ENCODE data around the gene STAG1.
"Not testable (repeated sequence)": the region's sequence is repeated elsewhere in the genome, so short reads cannot be mapped to it uniquely, and the experiment has no call there.

Gene STAG1

DNA sequence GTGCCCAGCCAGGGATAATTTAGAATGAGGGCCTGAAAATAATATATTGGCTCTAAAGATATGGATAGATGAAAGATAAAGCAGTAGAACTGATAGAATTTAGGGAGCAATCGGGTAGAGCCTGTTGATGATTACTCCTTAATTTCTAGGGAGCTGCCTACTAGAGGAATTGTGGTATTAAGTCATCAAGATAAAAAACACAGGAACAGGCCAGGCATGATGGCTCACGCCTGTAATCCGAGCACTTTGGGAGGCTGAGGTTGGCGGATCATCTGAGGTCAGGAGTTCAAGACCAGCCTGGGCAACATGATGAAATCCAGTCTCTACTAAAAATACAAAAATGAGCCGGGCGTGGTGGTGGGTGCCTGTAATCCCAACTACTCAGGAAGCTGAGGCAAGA is 371.6 kb downstream of the STAG1 start:
- DNase-seq: no peak

DNA sequence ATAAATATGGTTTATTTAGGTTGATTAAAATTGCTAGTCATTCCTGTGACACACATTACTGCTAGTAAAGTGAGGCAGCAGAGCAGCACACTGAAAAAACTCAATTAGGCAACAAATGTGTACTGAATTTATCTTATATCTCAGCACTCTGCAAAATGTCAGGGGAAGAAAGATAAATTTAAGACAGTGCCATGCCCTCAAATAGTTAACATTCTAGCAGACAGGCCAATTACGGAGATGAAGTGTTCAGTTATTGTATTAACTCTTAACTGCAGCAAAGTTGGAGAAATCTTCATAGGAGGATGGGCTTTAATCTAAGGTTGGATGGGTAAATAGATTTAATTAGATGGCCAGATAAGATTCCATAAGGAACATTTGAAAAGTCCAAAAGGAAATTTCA is 374.2 kb downstream of the STAG1 start:
- DNase-seq: no peak

DNA sequence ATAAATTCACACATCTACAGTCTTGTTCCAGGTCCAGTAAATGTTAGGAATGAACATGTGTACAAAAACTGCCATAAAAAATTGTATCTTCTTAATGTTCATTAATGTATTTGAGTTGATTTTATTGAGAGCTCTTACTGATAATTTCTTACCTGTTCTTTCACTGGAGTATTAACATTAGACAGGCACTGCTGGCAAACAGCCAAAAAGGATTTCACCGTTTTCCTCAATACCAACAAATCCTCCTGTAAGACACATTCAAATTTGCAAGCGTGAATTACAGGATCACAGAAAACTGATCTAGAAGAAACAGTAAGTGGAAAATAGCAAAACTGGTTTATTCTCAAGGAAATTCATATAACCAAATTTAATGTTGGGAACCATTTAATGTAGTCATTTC is 374.7 kb downstream of the STAG1 start:
- DNase-seq: no peak

DNA sequence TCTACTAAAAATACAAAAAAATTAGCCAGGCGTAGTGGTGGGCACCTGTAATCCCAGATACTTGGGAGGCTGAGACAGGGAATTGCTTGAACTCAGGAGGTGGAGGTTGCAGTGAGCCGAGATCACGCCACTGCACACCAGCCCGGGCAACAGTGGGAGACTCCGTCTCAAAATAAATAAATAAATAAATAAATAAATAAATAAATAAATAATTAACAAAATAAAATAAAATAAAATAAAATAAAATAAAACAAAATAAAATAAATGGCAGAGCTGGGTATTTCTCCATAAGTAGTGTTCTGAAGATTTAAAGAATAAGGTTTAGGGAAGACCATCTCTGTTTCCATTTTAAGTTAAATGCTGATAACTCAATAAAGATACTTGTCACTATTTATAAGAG is 376.4 kb downstream of the STAG1 start:
- DNase-seq: not testable (repeated sequence)

DNA sequence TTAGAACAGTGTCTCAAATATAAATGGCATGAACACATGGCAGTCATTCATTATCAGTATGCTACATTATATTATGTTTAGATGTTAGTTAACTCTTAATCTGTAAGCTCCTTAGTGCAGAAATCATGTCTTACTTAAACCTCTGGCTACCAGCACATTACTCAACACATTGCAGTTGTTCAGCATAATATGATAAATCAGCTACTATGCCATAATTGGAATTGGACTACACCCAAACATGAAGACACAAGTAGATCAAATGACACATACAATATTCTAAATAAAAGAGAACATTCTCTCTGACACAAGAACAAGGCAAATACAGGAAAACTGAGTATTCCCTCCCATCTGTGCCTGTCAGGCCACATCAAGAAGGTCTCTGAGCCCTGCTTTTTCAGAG is 385.9 kb downstream of the STAG1 start:
- DNase-seq: no peak

DNA sequence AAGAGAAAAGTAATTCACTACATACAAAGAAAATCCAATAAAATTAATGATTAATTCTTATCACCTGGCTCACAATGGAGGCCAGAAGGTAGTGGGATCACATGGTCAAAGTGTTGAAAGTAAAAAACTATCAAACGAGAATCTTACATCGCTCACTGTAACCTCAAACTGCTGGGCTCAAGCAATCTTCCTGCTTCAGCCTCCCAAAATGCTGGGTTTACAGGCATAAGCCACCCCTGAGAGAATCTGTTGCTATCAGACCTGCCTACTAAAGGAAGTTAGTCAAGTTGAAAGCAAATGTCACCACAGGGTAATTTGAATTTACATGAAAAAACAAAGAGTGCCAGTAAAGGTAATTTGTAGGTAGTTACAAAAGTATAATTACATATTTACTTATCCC is 398.7 kb downstream of the STAG1 start:
- no peak for DNase-seq

DNA sequence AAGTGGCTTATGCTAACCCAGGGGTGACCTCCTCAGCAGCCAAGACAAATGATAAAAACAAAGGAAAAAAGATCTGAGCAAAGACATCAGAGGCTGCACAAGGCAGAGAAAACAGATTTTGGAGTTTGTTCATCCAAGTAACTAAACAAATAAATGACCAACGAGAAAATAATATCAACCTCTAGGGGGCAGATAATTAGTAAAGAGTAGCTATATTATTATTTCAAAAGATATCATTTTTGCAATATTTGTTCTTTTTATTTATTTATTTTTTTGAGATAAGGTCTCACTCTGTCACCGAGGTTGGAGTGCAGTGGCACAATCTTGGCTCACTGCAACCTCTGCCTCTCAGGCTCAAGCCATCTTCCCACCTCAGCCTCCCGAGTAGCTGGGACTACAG is 400.3 kb downstream of the STAG1 start:
- DNase-seq: no peak

DNA sequence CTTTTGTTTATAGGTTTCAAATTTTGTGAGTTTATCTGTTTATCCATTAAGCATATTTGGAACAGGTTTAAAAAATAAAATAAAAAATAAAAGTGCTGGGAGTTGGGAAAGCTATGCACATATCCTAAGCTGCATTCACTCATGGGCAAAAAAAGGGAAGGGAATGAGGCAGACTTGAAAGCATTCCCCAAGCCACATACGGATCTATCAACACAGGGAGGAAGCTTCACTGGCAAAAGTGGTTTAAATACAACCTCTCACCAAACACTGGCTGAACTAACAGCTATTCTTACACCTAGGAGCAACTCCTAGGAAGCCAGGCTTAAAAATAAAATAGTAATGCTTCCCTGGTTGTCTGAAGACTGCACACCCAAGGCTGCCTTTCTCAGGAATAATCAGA is 400.8 kb downstream of the STAG1 start:
- no peak for DNase-seq

DNA sequence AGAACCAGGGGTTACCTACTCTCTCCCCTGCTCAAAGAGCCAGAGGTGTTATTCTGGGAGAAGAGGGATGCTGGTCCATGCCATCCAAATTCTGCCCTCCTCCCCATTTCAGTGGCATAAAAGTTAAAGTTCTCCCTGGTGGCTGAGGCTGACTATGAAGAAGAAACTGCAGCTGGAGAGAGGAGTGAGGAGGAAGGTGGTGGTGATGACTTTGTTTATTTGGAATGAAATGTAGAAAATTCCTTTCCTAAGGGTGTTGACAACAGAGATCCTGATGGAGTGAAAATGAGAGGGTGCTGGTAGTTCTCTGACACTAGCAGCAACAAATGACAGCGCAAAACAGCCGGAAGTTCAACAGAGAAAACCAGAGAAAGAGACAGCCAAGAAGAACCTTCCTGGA is 401.6 kb downstream of the STAG1 start:
- DNase-seq: no peak

DNA sequence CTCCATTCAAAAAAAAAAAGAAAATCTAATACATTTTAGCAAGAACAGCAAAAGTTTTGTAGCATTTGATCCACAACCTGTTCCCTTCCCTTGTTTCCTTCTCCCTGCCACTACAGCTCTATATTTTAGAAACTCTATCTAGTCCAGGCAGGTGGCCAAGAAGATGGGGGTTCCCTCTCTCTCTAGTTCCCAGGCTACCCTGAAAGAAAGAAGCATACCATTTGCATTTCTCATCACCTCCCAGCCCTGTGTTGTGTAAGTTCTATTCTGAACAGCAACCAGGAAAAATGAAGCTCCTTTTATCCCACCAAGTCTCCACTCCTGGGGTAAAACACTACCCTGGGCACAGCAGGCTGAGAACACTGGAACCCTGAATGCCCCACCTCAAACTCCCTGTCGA is 402.0 kb downstream of the STAG1 start:
- no peak for DNase-seq

DNA sequence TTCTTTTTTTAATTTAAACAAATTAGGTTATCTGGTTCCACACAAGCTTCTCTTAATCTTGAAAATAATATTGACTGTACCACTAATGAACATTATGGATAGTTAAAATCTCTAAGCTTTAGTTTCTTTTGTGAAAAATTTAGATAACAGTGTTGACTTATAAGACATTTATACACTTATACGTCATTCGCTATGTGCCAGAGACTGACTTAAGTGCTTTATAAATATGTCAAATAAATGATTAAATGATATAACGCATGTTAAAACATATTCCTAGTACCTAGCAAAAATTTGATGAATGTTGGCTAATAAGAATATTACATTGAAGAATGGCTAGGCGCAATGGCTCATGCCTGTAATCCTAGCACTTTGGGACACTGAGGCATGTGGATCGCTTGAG is 405.7 kb downstream of the STAG1 start:
- DNase-seq: no peak

DNA sequence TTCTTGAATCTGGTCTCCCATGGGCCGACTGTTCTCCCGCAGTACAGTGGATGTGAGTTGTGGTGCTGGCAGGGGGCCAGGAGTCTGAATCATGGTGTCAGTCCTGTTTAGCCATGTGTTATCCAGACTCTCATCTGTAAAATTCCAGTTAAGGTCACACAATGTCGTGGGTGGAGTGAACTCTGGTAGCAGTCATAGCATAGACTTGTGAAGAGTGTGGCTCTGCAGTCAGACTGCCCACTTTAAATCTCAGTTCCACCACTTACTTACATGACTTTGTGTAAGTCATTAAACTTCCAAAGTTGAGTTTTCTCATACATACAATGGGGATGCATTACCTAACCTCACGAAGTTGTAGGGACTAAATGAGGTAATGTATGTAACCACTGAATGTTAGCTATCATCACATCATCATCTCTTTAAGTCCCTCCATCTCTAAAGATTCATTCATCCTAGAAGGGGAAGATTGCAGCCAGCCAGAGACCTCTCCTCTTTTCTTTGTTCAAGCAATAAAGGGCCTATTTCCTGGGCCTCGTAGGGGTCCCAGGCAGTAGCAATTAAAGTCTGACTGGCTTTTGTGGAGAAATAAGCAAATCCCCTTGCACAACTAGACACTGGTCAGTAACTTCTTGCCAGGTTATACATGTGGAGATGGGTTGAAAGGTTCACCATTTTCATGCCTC is 408.2 kb downstream of the STAG1 start:
- DNase-seq: peak; percentile 17

DNA sequence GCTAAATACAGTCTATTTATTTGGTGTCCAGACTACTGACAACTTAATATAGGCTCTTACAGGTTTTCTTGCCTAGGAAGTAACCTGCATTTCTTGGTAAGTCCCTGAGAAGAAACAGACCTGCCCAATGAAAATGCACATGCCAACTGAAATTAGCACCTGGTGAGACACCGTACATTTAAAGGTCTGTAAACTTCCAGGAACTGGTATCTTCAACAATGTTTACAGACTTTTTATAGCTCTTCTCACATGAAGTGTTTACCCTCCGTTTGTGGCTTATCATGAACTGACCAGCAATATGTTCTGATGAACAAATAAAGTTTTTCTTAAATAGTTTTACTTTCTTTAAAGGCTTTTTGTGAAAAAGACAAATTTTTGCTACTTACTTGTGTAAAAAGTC is 408.7 kb downstream of the STAG1 start:
- peak; percentile 12 for DNase-seq

DNA sequence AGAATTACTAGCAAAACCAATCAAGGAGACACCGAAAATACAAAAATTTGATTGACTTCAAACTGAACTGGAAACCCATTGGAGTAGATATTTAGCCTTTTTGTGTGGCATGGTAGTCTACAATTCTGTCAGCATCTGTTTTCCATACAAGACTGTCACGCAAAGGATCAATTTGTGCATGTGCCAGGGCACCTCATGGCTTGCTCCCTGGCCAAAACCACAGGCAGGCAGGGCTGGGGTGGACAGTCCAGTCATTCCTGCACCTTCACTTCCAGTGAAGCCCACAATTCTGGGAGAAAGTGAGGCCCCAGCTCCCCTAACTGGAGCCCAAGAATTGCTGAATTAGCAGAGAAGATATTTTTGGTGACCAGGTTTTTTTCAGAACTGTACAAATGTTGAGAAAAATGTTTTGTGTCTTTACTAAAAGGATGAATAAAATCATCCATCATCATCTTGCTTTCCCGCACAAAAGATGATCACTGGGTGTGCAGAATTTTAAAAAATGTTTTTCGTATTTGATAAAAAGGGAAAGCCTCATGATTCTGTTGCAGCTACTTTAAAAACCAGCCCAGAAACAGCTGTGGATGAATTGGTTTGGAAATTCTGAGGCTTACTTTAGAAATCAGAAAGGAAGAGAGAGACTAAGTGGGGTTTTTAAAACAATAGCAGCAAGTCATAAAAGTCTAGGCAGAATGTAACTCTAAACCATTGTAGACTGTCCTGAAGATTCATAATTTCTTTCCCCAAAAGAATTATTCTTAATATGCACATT is 415.7 kb downstream of the STAG1 start:
- DNase-seq: no peak

DNA sequence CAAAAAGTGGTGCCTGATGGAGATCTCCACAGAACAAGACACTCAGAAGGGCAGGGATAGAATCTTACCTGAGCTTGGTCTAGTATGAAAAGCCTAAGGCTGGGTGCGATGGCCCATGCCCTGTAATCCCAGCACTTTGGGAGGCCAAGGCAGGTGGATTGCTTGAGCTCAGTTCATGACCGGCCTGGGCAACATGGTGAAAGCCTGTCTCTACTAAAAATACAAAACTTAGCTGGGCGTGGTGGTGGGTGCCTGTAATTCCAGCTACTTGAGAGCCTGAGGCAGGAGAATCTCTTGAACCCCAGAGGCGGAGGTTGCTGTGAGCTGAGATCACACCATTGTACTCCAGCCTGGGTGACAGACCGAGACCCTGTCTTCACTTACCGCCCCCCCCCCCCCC is 417.5 kb downstream of the STAG1 start:
- not testable (repeated sequence) for DNase-seq

DNA sequence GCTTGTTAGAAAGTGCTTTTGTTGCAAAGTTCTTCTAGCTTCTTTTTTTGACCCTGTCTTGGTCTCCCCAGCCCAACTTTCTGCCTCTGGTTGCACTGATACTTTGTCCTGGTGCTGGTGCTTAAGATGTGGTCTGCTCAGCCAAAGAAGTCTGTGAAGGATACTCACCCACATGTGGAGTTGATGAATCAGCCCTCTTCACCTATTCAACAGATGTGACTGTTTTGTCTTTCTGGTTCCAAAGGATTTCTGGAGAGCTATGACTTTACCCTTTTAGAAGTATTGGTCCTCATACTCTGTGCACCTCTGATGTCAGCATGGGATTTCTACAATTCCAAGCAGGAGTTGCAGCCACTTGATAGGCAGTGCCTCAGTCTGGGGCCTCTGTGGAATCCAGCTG is 418.0 kb downstream of the STAG1 start:
- DNase-seq: no peak

DNA sequence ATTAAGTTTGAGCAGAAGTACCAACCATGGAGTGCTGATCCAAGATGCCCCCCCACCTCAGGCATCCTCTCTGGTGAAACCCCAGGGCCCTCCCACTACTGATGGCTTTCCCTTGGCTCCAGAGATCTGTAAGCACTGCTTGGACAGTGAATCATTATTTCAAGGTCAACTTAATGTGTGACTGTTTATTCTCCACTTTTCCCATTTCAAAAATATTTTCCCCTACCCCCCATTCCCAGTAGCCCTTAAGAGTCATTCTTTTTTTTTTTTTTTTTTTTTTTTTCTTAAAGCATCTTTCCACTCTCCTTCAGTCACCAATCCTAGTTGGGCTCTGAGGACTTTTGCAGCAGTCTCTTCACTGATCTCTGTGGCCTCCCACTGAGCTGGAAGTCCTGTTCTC is 419.4 kb downstream of the STAG1 start:
- DNase-seq: no peak

DNA sequence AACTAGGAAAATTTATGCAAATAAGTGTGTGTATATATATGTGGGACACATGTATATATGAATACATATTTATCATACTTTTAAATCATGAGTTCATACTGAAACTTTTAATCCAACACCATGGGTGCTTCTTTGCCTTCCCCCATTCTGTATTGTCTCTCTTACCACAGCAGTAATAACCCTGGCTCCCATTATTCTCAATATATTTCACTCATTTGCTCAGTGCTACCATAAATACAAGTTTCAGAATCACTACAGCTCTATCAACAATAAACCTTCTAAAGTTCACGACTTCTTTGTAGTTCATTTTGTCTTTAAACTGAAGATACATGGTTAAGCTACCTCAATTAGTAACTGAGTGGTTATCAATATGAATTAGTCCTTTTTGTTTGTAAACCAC is 419.9 kb downstream of the STAG1 start:
- DNase-seq: no peak

DNA sequence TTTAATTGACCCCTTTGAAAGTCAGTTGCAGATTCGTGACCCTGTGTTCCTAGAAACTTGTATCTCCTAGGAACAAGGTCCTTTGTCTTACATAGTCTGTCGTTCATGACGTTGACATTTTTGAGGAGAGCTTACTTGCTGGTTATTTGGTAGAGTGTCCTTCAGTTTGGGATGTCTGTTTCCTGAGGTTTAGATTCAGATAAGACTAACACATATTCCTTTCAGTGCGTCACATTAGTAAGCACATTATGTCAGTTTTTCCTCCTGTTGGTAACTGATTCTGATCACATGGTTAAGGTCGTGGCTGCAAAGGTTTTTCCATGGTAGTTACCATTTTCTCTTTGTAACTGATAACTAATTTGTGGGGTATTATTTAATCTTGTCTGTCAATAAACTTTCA is 421.3 kb downstream of the STAG1 start:
- no peak for DNase-seq

DNA sequence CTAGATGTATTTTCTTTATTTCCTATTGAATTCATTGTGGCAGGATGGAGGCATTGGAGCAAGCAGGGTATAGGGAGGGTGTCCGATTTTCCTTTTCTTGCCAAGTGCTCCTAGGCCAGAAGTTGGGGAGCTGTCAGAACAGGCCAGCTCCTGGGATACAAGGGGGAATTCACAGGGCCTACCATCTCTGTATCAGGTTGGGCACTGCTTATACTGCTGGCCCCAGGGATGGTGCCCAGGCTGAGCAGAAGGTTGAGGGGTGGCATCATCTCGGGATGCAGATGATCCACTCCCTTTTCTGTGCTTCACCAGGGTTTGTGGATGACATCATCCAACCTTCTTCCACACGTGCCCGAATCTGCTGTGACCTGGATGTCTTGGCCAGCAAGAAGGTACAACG is 422.6 kb downstream of the STAG1 start:
- no peak for DNase-seq

DNA sequence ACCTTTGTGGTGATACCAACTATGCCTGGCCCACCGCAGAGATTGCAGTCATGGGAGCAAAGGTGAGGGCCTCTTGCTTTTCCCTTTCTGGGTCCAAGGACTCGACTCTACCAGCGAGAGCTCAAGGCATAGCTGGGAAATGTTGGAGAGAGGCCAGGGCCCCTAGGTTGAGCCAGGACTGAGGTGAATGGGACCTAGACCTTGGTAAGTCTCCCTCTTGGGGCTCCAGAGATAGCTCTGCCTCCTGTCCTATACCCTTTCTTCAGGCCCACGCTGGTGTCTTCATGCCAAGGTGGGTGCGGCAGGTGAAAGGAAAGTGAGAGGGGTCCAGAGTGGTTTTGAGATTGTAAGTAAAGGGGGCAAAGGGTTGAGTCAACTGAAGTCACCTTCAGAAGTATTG is 424.5 kb downstream of the STAG1 start:
- DNase-seq: no peak

DNA sequence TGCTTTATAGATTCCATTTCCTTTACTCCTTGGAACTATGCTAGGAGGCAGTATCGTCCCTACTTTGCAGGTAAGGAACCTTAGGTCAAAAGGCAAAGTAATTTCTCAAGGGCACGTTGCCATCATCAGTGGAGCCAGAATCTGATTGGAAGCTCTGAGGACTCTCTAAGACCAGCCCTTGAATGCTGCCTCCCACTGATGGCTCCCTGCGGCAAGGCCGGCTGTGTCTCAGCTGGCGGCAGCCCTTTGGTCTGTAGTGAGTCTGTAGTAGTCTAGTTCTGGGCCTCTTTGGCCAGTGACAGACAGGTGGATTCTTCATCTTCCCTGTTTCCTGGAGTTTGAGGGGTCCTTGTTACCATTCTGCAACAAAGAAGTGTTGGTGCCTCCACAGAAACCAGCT is 425.9 kb downstream of the STAG1 start:
- no peak for DNase-seq

DNA sequence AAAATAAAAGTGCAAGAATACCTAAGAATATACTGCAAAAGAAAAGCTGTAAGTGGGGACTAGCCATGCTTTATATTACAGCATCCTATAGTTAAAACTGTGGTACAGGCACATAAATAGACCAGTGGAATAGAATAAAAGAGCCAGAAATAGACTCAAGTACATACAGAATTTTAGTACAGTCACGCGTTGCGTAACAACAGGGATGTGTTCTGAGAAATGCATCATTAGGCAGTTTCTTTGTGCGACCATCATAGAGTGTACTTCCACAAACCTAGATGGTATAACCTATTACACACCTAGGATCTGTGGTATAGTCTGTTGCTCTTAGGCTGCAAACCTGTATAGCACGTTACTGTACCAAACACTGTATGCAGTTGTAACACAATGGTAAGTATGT is 440.2 kb downstream of the STAG1 start:
- DNase-seq: no peak

DNA sequence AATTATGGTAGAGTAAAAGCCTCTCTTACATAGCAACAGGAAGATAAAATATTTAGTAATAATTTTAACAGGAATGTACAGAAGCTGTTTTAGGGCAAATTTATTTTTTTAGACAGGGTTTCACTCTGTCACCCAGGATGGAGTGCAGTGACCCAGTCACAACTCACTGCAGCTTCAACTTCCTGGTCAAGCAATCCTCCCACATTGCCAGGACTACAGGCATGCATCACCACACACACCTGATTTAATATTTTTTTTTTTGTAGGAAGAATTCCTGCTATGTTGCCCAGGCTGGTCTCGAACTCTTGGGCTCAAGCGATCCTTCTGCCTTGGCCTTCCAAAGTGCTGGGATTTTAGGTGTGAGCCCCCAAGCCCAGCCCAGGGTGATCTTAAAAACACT is 440.9 kb downstream of the STAG1 start:
- DNase-seq: no peak

DNA sequence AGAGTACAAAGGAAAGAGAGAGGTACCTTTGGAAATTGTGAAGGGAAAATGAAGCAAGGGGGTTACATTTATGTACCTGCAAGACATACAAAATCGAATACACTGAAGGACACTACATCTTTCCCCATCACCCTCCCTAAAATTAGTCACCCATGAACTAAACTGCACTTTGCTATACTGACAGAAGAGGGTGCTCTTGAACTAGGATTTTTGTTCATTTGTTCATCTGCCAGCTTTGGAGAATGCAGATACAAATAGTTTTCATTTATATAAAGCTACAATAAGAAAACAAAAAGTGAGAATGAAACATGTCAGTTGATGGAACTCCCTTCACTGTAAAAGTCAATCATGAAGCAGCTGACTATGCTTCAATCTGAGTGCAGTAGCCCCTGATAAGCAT is 446.3 kb downstream of the STAG1 start:
- no peak for DNase-seq

Measured in NCI-H510A (cell line).